Mesendoderm (in vitro differentiated cells): ENCODE results near the gene LPIN2.

Experiments
- DNase-seq: peaks from one replicate; pipeline ENCODE4 v3.0.0; 2013
- H2AK5ac ChIP-seq: 2 replicates; pipeline ENCODE4 v1.6.1; 2013; ENCODE audit warnings: low read length, inconsistent platforms
- H2BK120ac ChIP-seq: 2 replicates; pipeline ENCODE4 v1.6.1; 2013; ENCODE audit warnings: low read depth, mild to moderate bottlenecking, low read length, moderate library complexity, mixed read lengths
- H2BK15ac ChIP-seq: replicated peaks from 2 replicates; pipeline ENCODE4 v1.6.1; 2013; ENCODE audit warnings: low read depth, mild to moderate bottlenecking, moderate library complexity
- H2BK5ac ChIP-seq: 2 replicates; pipeline ENCODE4 v1.6.1; 2013; ENCODE audit warnings: low read length, inconsistent platforms
- H3K18ac ChIP-seq: 2 replicates; pipeline ENCODE4 v1.6.1; 2013; ENCODE audit warnings: mild to moderate bottlenecking, low read length, mixed read lengths
- H3K23ac ChIP-seq: one replicate; pipeline ENCODE4 v1.6.1; 2013; ENCODE audit warnings: low read length
- H3K27ac ChIP-seq: 2 replicates; pipeline ENCODE4 v1.5.1; 2013; ENCODE audit warnings: low read depth, mild to moderate bottlenecking, inconsistent platforms, low read length, moderate library complexity
- H3K27me3 ChIP-seq: 2 replicates; pipeline ENCODE4 v1.6.1; 2013; ENCODE audit warnings: low read length, control low read depth, mild to moderate bottlenecking, inconsistent platforms; ENCODE audit not compliant: insufficient read depth, poor library complexity
- H3K36me3 ChIP-seq: 2 replicates; pipeline ENCODE4 v1.6.1; 2013; ENCODE audit warnings: low read length, inconsistent platforms; ENCODE audit not compliant: control insufficient read depth, insufficient read depth
- H3K4ac ChIP-seq: one replicate; pipeline ENCODE4 v1.6.1; 2013; ENCODE audit warnings: low read depth, mild to moderate bottlenecking, low read length, moderate library complexity
- H3K4me1 ChIP-seq: 2 replicates; pipeline ENCODE4 v1.6.1; 2013; ENCODE audit warnings: low read depth, low read length, inconsistent platforms; ENCODE audit not compliant: control insufficient read depth
- H3K4me2 ChIP-seq: 2 replicates; pipeline ENCODE4 v1.6.1; 2013; ENCODE audit warnings: low read length
- H3K4me3 ChIP-seq: 2 replicates; pipeline ENCODE4 v1.5.1; 2013; ENCODE audit warnings: mild to moderate bottlenecking, low read length
- H3K56ac ChIP-seq: one replicate; pipeline ENCODE4 v1.6.1; 2013; ENCODE audit warnings: low read length
- H3K79me1 ChIP-seq: 2 replicates; pipeline ENCODE4 v1.6.1; 2013; ENCODE audit warnings: low read length, inconsistent platforms
- H3K79me2 ChIP-seq: 2 replicates; pipeline ENCODE4 v1.6.1; 2013; ENCODE audit warnings: mild to moderate bottlenecking, low read length; ENCODE audit not compliant: control insufficient read depth, insufficient read depth
- H3K9ac ChIP-seq: 2 replicates; pipeline ENCODE4 v1.6.1; 2013; ENCODE audit warnings: low read length, inconsistent platforms
- H4K5ac ChIP-seq: one replicate; pipeline ENCODE4 v1.6.1; 2013; ENCODE audit warnings: low read length
- H4K8ac ChIP-seq: one replicate; pipeline ENCODE4 v1.6.1; 2013; ENCODE audit warnings: low read depth, mild to moderate bottlenecking, control low read depth, low read length, moderate library complexity
- WGBS: extraction: QIAGEN DNeasy Blood & Tissue Kit; methylation state at CpG from one replicate; pipeline ENCODE4 v1.1.7; 2013; ENCODE audit warnings: low lambda C conversion rate, missing lambda C conversion rate; ENCODE audit not compliant: insufficient coverage; ENCODE audit errors: extremely low coverage; 5-methylcytosine and 5-hydroxymethylcytosine counted together

The LPIN2 gene

GRCh38 chr18:3048820-3049349, 35.9 kb upstream of the LPIN2 start:
- Histone ChIP-seq H3K27ac (no peak overlapping the region), H3K36me3 (no peaks in the 10 kb centered on the region), H2AK5ac (no peak overlapping the region), H4K5ac (no peak overlapping the region), H3K4me1 (no peaks in the 10 kb centered on the region), H2BK15ac (no peak overlapping the region), H4K8ac (no peak overlapping the region), H3K4ac (no peak overlapping the region), H2BK120ac (no peak overlapping the region), H3K27me3 (no peaks in the 10 kb centered on the region), H3K79me1 (no peaks in the 10 kb centered on the region), H3K23ac (no peak overlapping the region), H3K79me2 (no peaks in the 10 kb centered on the region), H3K4me2 (no peak overlapping the region), H3K56ac (no peak overlapping the region), H3K4me3 (no peak overlapping the region), H2BK5ac (no peak overlapping the region), H3K18ac (no peak overlapping the region), H3K9ac (no peak overlapping the region)
- no peak for DNase-seq
- WGBS = no CpG with 5 or more reads among the region's 3 CpGs

- no peak overlapping the region for H2BK5ac ChIP-seq
- H3K27ac ChIP-seq = no peak overlapping the region
- H4K5ac ChIP-seq = no peak overlapping the region
- H3K79me1 ChIP-seq = no peaks in the 10 kb centered on the region
- H4K8ac ChIP-seq = no peak overlapping the region
- H3K23ac ChIP-seq = no peak overlapping the region
- H3K56ac ChIP-seq = no peak overlapping the region
- no peak overlapping the region for H3K4ac ChIP-seq
- no peak overlapping the region for H2BK15ac ChIP-seq
- H3K9ac ChIP-seq = no peak overlapping the region
- H3K79me2 ChIP-seq = no peaks in the 10 kb centered on the region
- no peaks in the 10 kb centered on the region for H3K36me3 ChIP-seq
- WGBS = no CpG with 5 or more reads among the region's 6 CpGs
- H3K4me2 ChIP-seq = no peak overlapping the region
- no peak overlapping the region for H3K4me3 ChIP-seq
- no peak overlapping the region for H3K18ac ChIP-seq
- no peak overlapping the region for H2AK5ac ChIP-seq
- H3K27me3 ChIP-seq = no peaks in the 10 kb centered on the region
- H3K4me1 ChIP-seq = no peaks in the 10 kb centered on the region
- no peak overlapping the region for H2BK120ac ChIP-seq
- DNase-seq = no peak
Measured at GRCh38 chr18:3048121-3048520, 35.2 kb upstream of the LPIN2 start.

DNA sequence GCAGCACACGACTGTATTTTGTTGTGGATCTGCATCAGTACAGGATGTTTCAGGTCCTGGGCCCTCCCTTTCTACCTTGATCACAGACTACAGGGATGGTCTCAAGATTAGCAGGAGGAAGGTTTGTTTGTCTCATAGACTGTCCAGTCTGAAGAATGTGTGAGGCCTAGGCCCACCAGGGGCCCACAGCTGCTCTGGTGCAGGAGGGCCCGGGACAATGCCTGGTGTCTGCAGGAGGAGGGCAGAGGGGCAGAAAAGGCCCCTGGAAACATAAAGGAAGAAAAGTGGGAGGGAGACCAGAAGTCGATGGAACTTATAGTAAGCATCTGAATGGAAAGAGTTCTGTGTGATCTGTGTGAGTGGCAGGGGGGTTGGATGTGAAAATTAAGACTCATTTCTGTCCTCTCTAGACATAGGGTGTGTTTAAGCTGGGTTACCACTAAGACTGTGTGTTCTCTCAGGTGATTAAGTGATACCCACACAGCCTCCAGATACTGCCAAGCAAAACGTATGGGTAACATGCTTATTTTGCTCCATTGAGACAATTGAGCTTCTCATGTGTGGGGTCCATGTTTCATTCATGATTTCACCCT, 33.4 kb upstream of the LPIN2 start:
- no peaks in the 10 kb centered on the region for H3K27me3 ChIP-seq
- H3K27ac ChIP-seq = no peak overlapping the region
- no peak overlapping the region for H4K8ac ChIP-seq
- no peak overlapping the region for H3K9ac ChIP-seq
- no peak overlapping the region for H3K23ac ChIP-seq
- H3K36me3 ChIP-seq = no peaks in the 10 kb centered on the region
- no peaks in the 10 kb centered on the region for H3K4me1 ChIP-seq
- no peak overlapping the region for H2BK5ac ChIP-seq
- H3K79me2 ChIP-seq = no peaks in the 10 kb centered on the region
- no peak for DNase-seq
- no peak overlapping the region for H3K56ac ChIP-seq
- WGBS = no CpG with 5 or more reads among the region's 4 CpGs
- H2BK15ac ChIP-seq = no peak overlapping the region
- no peaks in the 10 kb centered on the region for H3K79me1 ChIP-seq
- no peak overlapping the region for H4K5ac ChIP-seq
- H3K18ac ChIP-seq = no peak overlapping the region
- H3K4me2 ChIP-seq = no peak overlapping the region
- no peak overlapping the region for H2BK120ac ChIP-seq
- H3K4me3 ChIP-seq = no peak overlapping the region
- H3K4ac ChIP-seq = no peak overlapping the region
- no peak overlapping the region for H2AK5ac ChIP-seq

- H3K56ac ChIP-seq = no peak overlapping the region
- H3K27me3 ChIP-seq = no peaks in the 10 kb centered on the region
- H2AK5ac ChIP-seq = no peak overlapping the region
- H3K4ac ChIP-seq = no peak overlapping the region
- H3K4me3 ChIP-seq = no peak overlapping the region
- H4K5ac ChIP-seq = no peak overlapping the region
- no peak overlapping the region for H3K9ac ChIP-seq
- no peaks in the 10 kb centered on the region for H3K36me3 ChIP-seq
- H3K23ac ChIP-seq = no peak overlapping the region
- H3K4me2 ChIP-seq = no peak overlapping the region
- no peak overlapping the region for H2BK15ac ChIP-seq
- WGBS = no CpG with 5 or more reads among the region's 12 CpGs
- H3K79me2 ChIP-seq = no peaks in the 10 kb centered on the region
- H3K79me1 ChIP-seq = no peaks in the 10 kb centered on the region
- no peak overlapping the region for H2BK5ac ChIP-seq
- no peak for DNase-seq
- no peak overlapping the region for H3K18ac ChIP-seq
- no peak overlapping the region for H3K27ac ChIP-seq
- H4K8ac ChIP-seq = no peak overlapping the region
- no peaks in the 10 kb centered on the region for H3K4me1 ChIP-seq
- H2BK120ac ChIP-seq = no peak overlapping the region
Measured at GRCh38 chr18:3044931-3045698, 32.2 kb upstream of the LPIN2 start.

DNA sequence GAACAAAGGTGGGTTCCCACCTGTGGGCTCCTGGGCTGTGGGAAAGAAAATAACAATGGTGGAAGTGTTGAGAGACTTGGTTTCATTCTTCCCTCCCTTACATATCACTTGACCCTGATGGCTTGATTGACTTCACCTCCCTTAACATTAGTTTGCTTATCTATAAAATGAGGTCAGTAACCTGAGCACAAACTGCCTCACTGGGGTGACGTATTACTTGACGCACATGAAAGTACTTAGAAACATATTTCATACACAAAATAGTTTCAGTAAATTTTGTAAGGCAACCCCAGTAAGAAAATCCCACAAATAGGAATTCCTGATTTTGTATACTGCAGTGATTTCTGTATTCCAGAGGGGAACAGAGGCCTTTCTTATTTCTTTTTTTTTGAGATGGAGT, 29.4 kb upstream of the LPIN2 start:
- no peaks in the 10 kb centered on the region for H3K36me3 ChIP-seq
- no peak overlapping the region for H3K23ac ChIP-seq
- DNase-seq = no peak
- no peak overlapping the region for H4K5ac ChIP-seq
- no peak overlapping the region for H2BK5ac ChIP-seq
- no peak overlapping the region for H3K27ac ChIP-seq
- H3K9ac ChIP-seq = no peak overlapping the region
- no peak overlapping the region for H2BK15ac ChIP-seq
- H3K4me1 ChIP-seq = no peaks in the 10 kb centered on the region
- H3K79me1 ChIP-seq = no peaks in the 10 kb centered on the region
- H4K8ac ChIP-seq = no peak overlapping the region
- H3K4me3 ChIP-seq = no peak overlapping the region
- H3K4ac ChIP-seq = no peak overlapping the region
- no peak overlapping the region for H2AK5ac ChIP-seq
- H3K27me3 ChIP-seq = no peaks in the 10 kb centered on the region
- no CpG with 5 or more reads among the region's 2 CpGs for WGBS
- H3K18ac ChIP-seq = no peak overlapping the region
- H2BK120ac ChIP-seq = no peak overlapping the region
- H3K4me2 ChIP-seq = no peak overlapping the region
- no peaks in the 10 kb centered on the region for H3K79me2 ChIP-seq
- H3K56ac ChIP-seq = no peak overlapping the region
